DOHH2 (cell line): Measurements from ENCODE around the gene IFIH1.

Experiments
- EZH2phosphoT487 ChIP-seq: fragments of 200-600 bp; sonication (generic); IDR thresholded peaks from 2 replicates; pipeline ENCODE4 v1.6.1; 2017; ENCODE audit warnings: borderline replicate concordance, mild to moderate bottlenecking, antibody characterized with exemption, low read length, moderate library complexity, mixed read lengths
- TF ChIP-seq, protein P1 (sequence below): fragments of 200-600 bp; sonication (generic); IDR thresholded peaks from one replicate; pipeline ENCODE4 v1.5.1; 2014; ENCODE audit warnings: antibody characterized with exemption, mild to moderate bottlenecking, low read depth, low read length; ENCODE audit not compliant: poor library complexity, severe bottlenecking

DNA sequence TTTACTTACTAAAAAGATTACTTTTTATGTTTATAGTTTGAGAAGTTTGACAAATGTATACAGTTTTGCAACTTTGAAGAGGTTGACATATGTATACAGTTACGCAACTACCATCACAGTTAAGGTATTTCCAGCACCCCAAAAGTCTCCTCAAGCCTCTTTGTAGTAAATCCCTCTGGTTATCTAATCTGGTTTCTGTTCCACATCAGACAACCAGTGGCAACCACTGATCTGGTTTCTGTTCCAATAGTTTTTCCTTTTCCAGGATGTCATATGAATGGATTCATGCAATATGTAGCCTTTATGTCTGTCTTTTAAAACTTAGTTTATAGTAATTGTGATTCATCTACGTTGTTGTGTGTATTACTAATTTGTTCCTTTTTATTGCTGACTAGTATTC, 23.5 kb downstream of the IFIH1 start:
- TF ChIP-seq, protein P1, sequence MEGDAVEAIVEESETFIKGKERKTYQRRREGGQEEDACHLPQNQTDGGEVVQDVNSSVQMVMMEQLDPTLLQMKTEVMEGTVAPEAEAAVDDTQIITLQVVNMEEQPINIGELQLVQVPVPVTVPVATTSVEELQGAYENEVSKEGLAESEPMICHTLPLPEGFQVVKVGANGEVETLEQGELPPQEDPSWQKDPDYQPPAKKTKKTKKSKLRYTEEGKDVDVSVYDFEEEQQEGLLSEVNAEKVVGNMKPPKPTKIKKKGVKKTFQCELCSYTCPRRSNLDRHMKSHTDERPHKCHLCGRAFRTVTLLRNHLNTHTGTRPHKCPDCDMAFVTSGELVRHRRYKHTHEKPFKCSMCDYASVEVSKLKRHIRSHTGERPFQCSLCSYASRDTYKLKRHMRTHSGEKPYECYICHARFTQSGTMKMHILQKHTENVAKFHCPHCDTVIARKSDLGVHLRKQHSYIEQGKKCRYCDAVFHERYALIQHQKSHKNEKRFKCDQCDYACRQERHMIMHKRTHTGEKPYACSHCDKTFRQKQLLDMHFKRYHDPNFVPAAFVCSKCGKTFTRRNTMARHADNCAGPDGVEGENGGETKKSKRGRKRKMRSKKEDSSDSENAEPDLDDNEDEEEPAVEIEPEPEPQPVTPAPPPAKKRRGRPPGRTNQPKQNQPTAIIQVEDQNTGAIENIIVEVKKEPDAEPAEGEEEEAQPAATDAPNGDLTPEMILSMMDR = no peak
- no peak for TF ChIP-seq EZH2phosphoT487
